ENCODE results near the gene ITGA8.

DNA sequence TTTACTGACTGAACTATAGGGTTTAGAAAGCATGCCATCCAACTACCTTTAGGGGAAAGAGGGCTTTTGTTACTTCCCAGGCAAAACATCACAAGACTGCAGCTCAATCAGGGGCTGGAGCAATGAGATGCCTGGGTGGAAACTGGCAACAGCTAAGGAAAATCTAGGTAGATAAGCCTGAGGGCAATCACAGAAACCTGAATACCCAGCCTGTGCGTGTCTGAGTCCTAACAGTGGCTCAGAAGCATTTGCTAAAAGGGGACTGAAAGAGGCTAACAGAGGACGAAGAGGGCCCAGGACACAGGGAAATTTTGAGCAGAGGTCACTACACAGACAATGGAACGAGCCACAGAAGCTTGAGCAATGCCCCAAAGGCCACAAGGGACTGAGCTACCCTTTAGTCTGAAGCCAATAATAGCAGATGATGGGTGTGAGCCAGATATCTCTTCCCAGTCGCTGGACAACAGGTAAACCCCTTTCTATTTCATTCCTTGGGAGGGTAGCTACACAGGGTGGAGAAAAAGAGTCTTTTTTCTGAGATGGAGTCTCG is 79.1 kb downstream of the ITGA8 start:
- TF ChIP-seq EZH2phosphoT487 (IDR thresholded peaks at IDR 0.05; ENCODE audit: low read depth) = no peak
- TF ChIP-seq, protein P1, sequence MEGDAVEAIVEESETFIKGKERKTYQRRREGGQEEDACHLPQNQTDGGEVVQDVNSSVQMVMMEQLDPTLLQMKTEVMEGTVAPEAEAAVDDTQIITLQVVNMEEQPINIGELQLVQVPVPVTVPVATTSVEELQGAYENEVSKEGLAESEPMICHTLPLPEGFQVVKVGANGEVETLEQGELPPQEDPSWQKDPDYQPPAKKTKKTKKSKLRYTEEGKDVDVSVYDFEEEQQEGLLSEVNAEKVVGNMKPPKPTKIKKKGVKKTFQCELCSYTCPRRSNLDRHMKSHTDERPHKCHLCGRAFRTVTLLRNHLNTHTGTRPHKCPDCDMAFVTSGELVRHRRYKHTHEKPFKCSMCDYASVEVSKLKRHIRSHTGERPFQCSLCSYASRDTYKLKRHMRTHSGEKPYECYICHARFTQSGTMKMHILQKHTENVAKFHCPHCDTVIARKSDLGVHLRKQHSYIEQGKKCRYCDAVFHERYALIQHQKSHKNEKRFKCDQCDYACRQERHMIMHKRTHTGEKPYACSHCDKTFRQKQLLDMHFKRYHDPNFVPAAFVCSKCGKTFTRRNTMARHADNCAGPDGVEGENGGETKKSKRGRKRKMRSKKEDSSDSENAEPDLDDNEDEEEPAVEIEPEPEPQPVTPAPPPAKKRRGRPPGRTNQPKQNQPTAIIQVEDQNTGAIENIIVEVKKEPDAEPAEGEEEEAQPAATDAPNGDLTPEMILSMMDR (IDR thresholded peaks at IDR 0.05; ENCODE audit: low read depth, low read length) = no peak
